HEK293T (cell line): Measurements from ENCODE around the gene IGSF22.

ENCODE experiments used
- ARNT ChIP-seq: fragments of 450-650 bp; IDR thresholded peaks from 2 replicates; pipeline ENCODE4 v1.6.1; 2017; ENCODE audit warnings: mild to moderate bottlenecking
- BHLHE40 ChIP-seq: fragments of 450-650 bp; IDR thresholded peaks from 2 replicates; pipeline ENCODE4 v1.6.1; 2016; ENCODE audit warnings: mild to moderate bottlenecking, moderate library complexity, borderline replicate concordance
- CTBP1 ChIP-seq: fragments of 450-650 bp; IDR thresholded peaks from 2 replicates; pipeline ENCODE4 v1.6.1; 2016; ENCODE audit warnings: borderline replicate concordance
- ELF4 ChIP-seq: fragments of 450-650 bp; IDR thresholded peaks from 2 replicates; pipeline ENCODE4 v1.6.1; 2017; ENCODE audit warnings: antibody characterized with exemption
- FOXA1 ChIP-seq: fragments of 450-650 bp; IDR thresholded peaks from 2 replicates; pipeline ENCODE4 v1.6.1; 2016; ENCODE audit warnings: mild to moderate bottlenecking
- FOXM1 ChIP-seq: fragments of 450-650 bp; IDR thresholded peaks from 2 replicates; pipeline ENCODE4 v1.6.1; 2017; ENCODE audit warnings: mild to moderate bottlenecking, borderline replicate concordance
- HDGF ChIP-seq: fragments of 450-650 bp; IDR thresholded peaks from 2 replicates; pipeline ENCODE4 v1.6.1; 2017; ENCODE audit warnings: antibody characterized with exemption, borderline replicate concordance
- L3MBTL2 ChIP-seq: fragments of 450-650 bp; conservative IDR thresholded peaks from 2 replicates; pipeline ENCODE4 v1.6.1; 2016; ENCODE audit warnings: mild to moderate bottlenecking
- NFRKB ChIP-seq: fragments of 450-650 bp; IDR thresholded peaks from 2 replicates; pipeline ENCODE4 v1.6.1; 2016; ENCODE audit warnings: mild to moderate bottlenecking, moderate library complexity
- SP1 ChIP-seq: fragments of 450-650 bp; IDR thresholded peaks from 2 replicates; pipeline ENCODE4 v1.6.1; 2017
- SUZ12 ChIP-seq: fragments of 450-650 bp; IDR thresholded peaks from 2 replicates; pipeline ENCODE4 v1.6.1; 2016; ENCODE audit warnings: mild to moderate bottlenecking
- TARDBP ChIP-seq: fragments of 450-650 bp; IDR thresholded peaks from 2 replicates; pipeline ENCODE4 v1.6.1; 2016
- ZNF384 ChIP-seq: fragments of 450-650 bp; IDR thresholded peaks from 2 replicates; pipeline ENCODE4 v1.6.1; 2016
- TF ChIP-seq, protein P1 (sequence below): fragments of 450-650 bp; IDR thresholded peaks from 2 replicates; pipeline ENCODE4 v1.6.1; 2016

DNA sequence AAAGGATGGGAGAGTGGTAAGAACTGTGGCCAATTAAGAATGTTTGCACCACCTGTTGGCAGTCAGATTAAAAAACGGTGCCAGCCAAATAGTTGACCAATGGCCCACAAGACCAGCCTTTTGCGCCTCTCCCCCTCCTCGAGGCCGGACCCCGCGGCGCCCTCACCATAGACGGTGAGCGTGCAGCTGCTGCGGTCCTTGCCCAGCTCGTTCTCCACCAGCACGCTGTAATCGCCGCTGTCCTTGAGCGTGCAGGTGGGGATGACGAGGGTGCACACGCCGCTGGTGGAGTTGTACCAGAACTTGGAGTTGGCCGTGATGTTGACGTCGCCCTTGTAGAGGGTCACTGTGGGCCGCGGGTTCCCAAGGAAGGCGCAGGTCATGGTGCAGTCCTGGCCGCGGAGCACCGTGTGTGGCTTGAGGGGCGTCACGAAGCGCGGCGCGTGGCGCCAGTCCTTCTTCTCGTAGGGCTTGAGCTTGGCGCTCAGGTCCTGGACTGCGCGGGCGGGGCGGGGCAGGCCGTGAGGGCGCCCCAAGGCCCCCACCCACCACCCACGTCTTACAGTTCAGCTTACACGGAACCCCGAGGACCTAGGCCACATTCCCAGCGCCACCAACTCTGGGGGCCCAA lies 20.2 kb downstream of the IGSF22 start:
- TF ChIP-seq, protein P1, sequence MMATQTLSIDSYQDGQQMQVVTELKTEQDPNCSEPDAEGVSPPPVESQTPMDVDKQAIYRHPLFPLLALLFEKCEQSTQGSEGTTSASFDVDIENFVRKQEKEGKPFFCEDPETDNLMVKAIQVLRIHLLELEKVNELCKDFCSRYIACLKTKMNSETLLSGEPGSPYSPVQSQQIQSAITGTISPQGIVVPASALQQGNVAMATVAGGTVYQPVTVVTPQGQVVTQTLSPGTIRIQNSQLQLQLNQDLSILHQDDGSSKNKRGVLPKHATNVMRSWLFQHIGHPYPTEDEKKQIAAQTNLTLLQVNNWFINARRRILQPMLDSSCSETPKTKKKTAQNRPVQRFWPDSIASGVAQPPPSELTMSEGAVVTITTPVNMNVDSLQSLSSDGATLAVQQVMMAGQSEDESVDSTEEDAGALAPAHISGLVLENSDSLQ: no peak
- TF ChIP-seq SP1 (no peak), SUZ12 (no peak), BHLHE40 (no peak), ARNT (no peak), ELF4 (no peak), L3MBTL2 (no peak), HDGF (no peak), FOXA1 (no peak), FOXM1 (no peak), NFRKB (no peak), ZNF384 (no peak), TARDBP (no peak), CTBP1 (no peak)
